Measurements from ENCODE around the gene TPM1. TPM values are rescaled to one million over a fixed set of nuclear protein-coding genes. Genes with fewer than 3 reads are reported as not detected.
A peak's percentile ranks its signal among the peaks of the same experiment; 100 is the strongest.

Gene TPM1
- total RNA-seq, 1 experiment from 2014 or later: 748 TPM

- WGBS (ENCODE audit: extremely low coverage, insufficient read length, low lambda C conversion rate): no CpG with 5 or more reads among the region's 6 CpGs
- peaks cover 15 to 31% (median 30%) of the 10 kb centered on the region in 3 experiments for H3K36me3 Mint-ChIP-seq (ENCODE audit: insufficient read depth in 1 of 3, low read depth in 3 of 3)
- Histone ChIP-seq H3K18ac (ENCODE audit: insufficient read length, low read depth, low read length) (no peak overlapping the region), H3K4me1 (ENCODE audit: insufficient read depth, low read length) (peaks cover 9% of the 10 kb centered on the region; the same call in 1 of the 2 replicates), H2AK5ac (ENCODE audit: insufficient read length, low read length) (no peak overlapping the region), H2BK20ac (ENCODE audit: low read depth, low read length, poor library complexity, severe bottlenecking) (no peak overlapping the region), H3K23me2 (ENCODE audit: insufficient read length, low read depth, low read length, poor library complexity, severe bottlenecking) (peaks cover 28% of the 10 kb centered on the region), H2BK5ac (ENCODE audit: insufficient read length, low read length) (no peak overlapping the region), H3K23ac (ENCODE audit: insufficient read length, low read depth, low read length) (no peak overlapping the region), H4K5ac (ENCODE audit: insufficient read length, low read depth, low read length) (no peak overlapping the region), H2AFZ (ENCODE audit: low read length) (no peak overlapping the region), H3K27me3 (ENCODE audit: insufficient read depth, low read length) (no peaks in the 10 kb centered on the region; the same call in 1 of the 2 replicates), H2BK12ac (ENCODE audit: insufficient read length, low read depth, low read length) (no peak overlapping the region), H3K79me1 (ENCODE audit: insufficient read depth, low read depth, low read length, poor library complexity, severe bottlenecking) (no peaks in the 10 kb centered on the region), H3T11ph (ENCODE audit: low read length) (no peak overlapping the region), H4K20me1 (ENCODE audit: control insufficient read depth, insufficient read depth, insufficient read length) (no peaks in the 10 kb centered on the region), H2BK120ac (ENCODE audit: low read depth, low read length, poor library complexity, severe bottlenecking) (no peak overlapping the region), H3K4me2 (ENCODE audit: insufficient read depth, insufficient read length, low read length) (no peak overlapping the region), H4K8ac (replicated peaks; ENCODE audit: insufficient read length, low read depth, low read length) (no peak overlapping the region), H3K9ac (ENCODE audit: extremely low read depth, insufficient read length, low read length) (no peak overlapping the region), H3K56ac (ENCODE audit: insufficient read length, low read depth, low read length) (no peak overlapping the region), H3K79me2 (ENCODE audit: insufficient read depth, low read length) (peaks cover 9% of the 10 kb centered on the region; the same call in 1 of the 2 replicates), H3K9me3 (ENCODE audit: control insufficient read depth, low read depth, low read length) (no peaks in the 10 kb centered on the region), H3K4ac (ENCODE audit: low read depth, low read length) (no peak overlapping the region), H2BK15ac (ENCODE audit: low read depth, low read length) (no peak overlapping the region), H4K91ac (ENCODE audit: insufficient read length, low read depth, low read length) (no peak overlapping the region), H3K14ac (ENCODE audit: insufficient read depth, low read length) (no peak overlapping the region), H3K27ac (ENCODE audit: insufficient read length, low read depth, low read length) (no peak overlapping the region)
- no peak for DNase-seq
- peaks cover 7% of the 10 kb centered on the region; the same call in 1 of the 2 replicates for H3K27me3 Mint-ChIP-seq (ENCODE audit: low read depth)
- peaks cover 51 to 53% of the 10 kb centered on the region in 2 experiments for H3K4me1 Mint-ChIP-seq
- no peak for TF ChIP-seq CTCF (conservative IDR thresholded peaks at IDR 0.05)
- H3K27ac Mint-ChIP-seq: peak overlapping the region in 1 of 3 experiments; percentile 18; a peak in 1 of 7 replicates
- H3K9me3 Mint-ChIP-seq: peaks cover 0 to 7% of the 10 kb centered on the region in 2 experiments; a peak in 2 of 5 replicates
- no peak overlapping the region; a peak in 1 of 5 replicates for H3K4me3 Mint-ChIP-seq
Measured at GRCh38 chr15:63040509-63040908, 2.0 kb upstream of the TPM1 start.

Data from H9 (cell line).